ENCODE measurements around the gene TUBG1.
"Not testable (repeated sequence)": the region's sequence is repeated elsewhere in the genome, so short reads cannot be mapped to it uniquely, and the experiment has no call there.

TUBG1 gene

GRCh38 chr17:42618442-42619150 lies 9.1 kb downstream of the TUBG1 start:
- Histone ChIP-seq H3K4me3 (ENCODE audit: low read length) (no peak overlapping the region), H3K27me3 (ENCODE audit: control insufficient read depth, low read length) (no peaks in the 10 kb centered on the region), H3K27ac (ENCODE audit: low read depth, low read length) (no peak overlapping the region), H4K20me1 (ENCODE audit: control insufficient read depth, insufficient read depth, low read depth, low read length) (no peaks in the 10 kb centered on the region), H3K4me2 (ENCODE audit: low read length) (peak overlapping the region; percentile 5; the same call in 1 of the 2 replicates), H3K36me3 (ENCODE audit: control insufficient read depth, low read length) (peaks cover 22% of the 10 kb centered on the region), H3K9me2 (replicated peaks; ENCODE audit: control insufficient read depth, low read length) (no peaks in the 10 kb centered on the region), H3K79me2 (ENCODE audit: control insufficient read depth, low read length) (no peaks in the 10 kb centered on the region), H3K4me1 (ENCODE audit: control insufficient read depth, low read length) (peaks cover 24% of the 10 kb centered on the region), H3K9me3 (ENCODE audit: control insufficient read depth, insufficient read depth, low read length) (no peaks in the 10 kb centered on the region), H3F3A (ENCODE audit: control insufficient read depth, insufficient read depth) (peaks cover 3% of the 10 kb centered on the region; the same call in 1 of the 2 replicates)
- TF ChIP-seq EZH2phosphoT487 (IDR thresholded peaks at IDR 0.05; ENCODE audit: borderline replicate concordance, low read length) = no peak
- no peak for TF ChIP-seq CTCF (IDR thresholded peaks at IDR 0.05; ENCODE audit: low read depth, low read length, poor library complexity, severe bottlenecking)

GRCh38 chr17:42621987-42622386 lies 12.5 kb downstream of the TUBG1 start:
- H3K36me3 ChIP-seq (ENCODE audit: control insufficient read depth, low read length); H3K79me2 ChIP-seq (ENCODE audit: control insufficient read depth, low read length); H3F3A ChIP-seq (ENCODE audit: control insufficient read depth, insufficient read depth): not testable (repeated sequence)

GRCh38 chr17:42623271-42623670 lies 13.8 kb downstream of the TUBG1 start:
- no peak for TF ChIP-seq EZH2phosphoT487 (IDR thresholded peaks at IDR 0.05; ENCODE audit: borderline replicate concordance, low read length)
- no peak for TF ChIP-seq CTCF (IDR thresholded peaks at IDR 0.05; ENCODE audit: low read depth, low read length, poor library complexity, severe bottlenecking)

More at GRCh38 chr17:42621987-42622386, 12.5 kb downstream of the TUBG1 start:
- H3K27ac ChIP-seq (ENCODE audit: low read depth, low read length); H3K9me2 ChIP-seq (replicated peaks; ENCODE audit: control insufficient read depth, low read length); H4K20me1 ChIP-seq (ENCODE audit: control insufficient read depth, insufficient read depth, low read depth, low read length); H3K9me3 ChIP-seq (ENCODE audit: control insufficient read depth, insufficient read depth, low read length); H3K4me2 ChIP-seq (ENCODE audit: low read length); H3K4me3 ChIP-seq (ENCODE audit: low read length); H3K27me3 ChIP-seq (ENCODE audit: control insufficient read depth, low read length): not testable (repeated sequence)
- peaks cover 24% of the 10 kb centered on the region for H3K4me1 ChIP-seq (ENCODE audit: control insufficient read depth, low read length)

GRCh38 chr17:42623732-42624596 lies 14.5 kb downstream of the TUBG1 start:
- Histone ChIP-seq H4K20me1 (ENCODE audit: control insufficient read depth, insufficient read depth, low read depth, low read length) (no peaks in the 10 kb centered on the region), H3K4me1 (ENCODE audit: control insufficient read depth, low read length) (peaks cover 13% of the 10 kb centered on the region), H3K27me3 (ENCODE audit: control insufficient read depth, low read length) (no peaks in the 10 kb centered on the region), H3K4me3 (ENCODE audit: low read length) (no peak overlapping the region), H3K36me3 (ENCODE audit: control insufficient read depth, low read length) (no peaks in the 10 kb centered on the region), H3K79me2 (ENCODE audit: control insufficient read depth, low read length) (no peaks in the 10 kb centered on the region), H3K4me2 (ENCODE audit: low read length) (no peak overlapping the region), H3K9me3 (ENCODE audit: control insufficient read depth, insufficient read depth, low read length) (no peaks in the 10 kb centered on the region), H3K9me2 (replicated peaks; ENCODE audit: control insufficient read depth, low read length) (no peaks in the 10 kb centered on the region), H3F3A (ENCODE audit: control insufficient read depth, insufficient read depth) (no peaks in the 10 kb centered on the region), H3K27ac (ENCODE audit: low read depth, low read length) (no peak overlapping the region)
- TF ChIP-seq CTCF (IDR thresholded peaks at IDR 0.05; ENCODE audit: low read depth, low read length, poor library complexity, severe bottlenecking) (no peak), EZH2phosphoT487 (IDR thresholded peaks at IDR 0.05; ENCODE audit: borderline replicate concordance, low read length) (no peak)

More at GRCh38 chr17:42623271-42623670, 13.8 kb downstream of the TUBG1 start:
- no peaks in the 10 kb centered on the region for H3F3A ChIP-seq (ENCODE audit: control insufficient read depth, insufficient read depth)
- no peaks in the 10 kb centered on the region for H3K79me2 ChIP-seq (ENCODE audit: control insufficient read depth, low read length)
- no peaks in the 10 kb centered on the region for H3K9me2 ChIP-seq (replicated peaks; ENCODE audit: control insufficient read depth, low read length)
- H3K36me3 ChIP-seq (ENCODE audit: control insufficient read depth, low read length) = no peaks in the 10 kb centered on the region
- no peaks in the 10 kb centered on the region for H4K20me1 ChIP-seq (ENCODE audit: control insufficient read depth, insufficient read depth, low read depth, low read length)
- H3K4me1 ChIP-seq (ENCODE audit: control insufficient read depth, low read length) = peaks cover 20% of the 10 kb centered on the region
- no peak overlapping the region for H3K4me3 ChIP-seq (ENCODE audit: low read length)
- H3K9me3 ChIP-seq (ENCODE audit: control insufficient read depth, insufficient read depth, low read length) = no peaks in the 10 kb centered on the region
- no peaks in the 10 kb centered on the region for H3K27me3 ChIP-seq (ENCODE audit: control insufficient read depth, low read length)
- H3K27ac ChIP-seq (ENCODE audit: low read depth, low read length) = no peak overlapping the region
- no peak overlapping the region for H3K4me2 ChIP-seq (ENCODE audit: low read length)

DNA sequence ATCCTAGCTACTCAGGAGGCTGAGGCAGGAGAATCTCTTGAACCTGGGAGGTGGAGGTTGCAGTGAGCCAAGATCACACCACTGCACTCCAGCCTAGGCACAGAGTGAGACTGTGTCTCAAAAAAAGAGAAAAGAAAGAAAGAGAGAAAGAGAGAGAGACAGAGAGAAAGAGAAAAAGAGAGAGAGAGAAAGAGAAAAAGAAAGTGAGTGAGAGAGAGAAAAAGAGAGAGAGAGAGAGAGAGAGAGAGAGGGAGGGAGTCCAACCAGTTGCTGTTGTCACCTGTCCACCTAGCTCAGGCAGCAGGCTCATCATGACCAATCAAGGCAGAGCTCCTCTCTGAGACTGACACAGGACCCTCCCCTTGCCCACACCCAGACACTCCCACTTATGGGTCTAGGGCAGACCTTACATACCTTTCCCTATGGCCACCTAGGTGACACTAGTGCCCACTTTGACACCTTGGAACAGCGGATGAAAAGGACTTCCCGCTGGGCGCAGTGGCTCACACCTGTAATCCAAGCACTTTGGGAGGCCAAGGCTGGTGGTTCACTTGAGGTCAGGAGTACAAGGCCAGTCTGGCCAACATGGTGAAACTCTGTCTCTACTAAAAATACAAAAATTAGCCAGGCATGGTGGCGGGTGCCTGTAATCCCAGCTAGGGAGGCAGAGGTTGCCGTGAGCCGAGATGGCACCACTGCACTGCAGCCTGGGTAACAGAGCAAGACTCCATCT lies 17.7 kb downstream of the TUBG1 start:
- not testable (repeated sequence) for H4K20me1 ChIP-seq (ENCODE audit: control insufficient read depth, insufficient read depth, low read depth, low read length); H3K4me2 ChIP-seq (ENCODE audit: low read length); H3K4me1 ChIP-seq (ENCODE audit: control insufficient read depth, low read length); H3K79me2 ChIP-seq (ENCODE audit: control insufficient read depth, low read length); H3K9me2 ChIP-seq (replicated peaks; ENCODE audit: control insufficient read depth, low read length); H3K36me3 ChIP-seq (ENCODE audit: control insufficient read depth, low read length); H3K27me3 ChIP-seq (ENCODE audit: control insufficient read depth, low read length); H3F3A ChIP-seq (ENCODE audit: control insufficient read depth, insufficient read depth); H3K4me3 ChIP-seq (ENCODE audit: low read length); H3K9me3 ChIP-seq (ENCODE audit: control insufficient read depth, insufficient read depth, low read length); H3K27ac ChIP-seq (ENCODE audit: low read depth, low read length)

Measured in DOHH2 (cell line).